ENCODE data around the gene TEX261.
"Not testable (repeated sequence)": the region's sequence is repeated elsewhere in the genome, so short reads cannot be mapped to it uniquely, and the experiment has no call there.

The TEX261 gene

DNA sequence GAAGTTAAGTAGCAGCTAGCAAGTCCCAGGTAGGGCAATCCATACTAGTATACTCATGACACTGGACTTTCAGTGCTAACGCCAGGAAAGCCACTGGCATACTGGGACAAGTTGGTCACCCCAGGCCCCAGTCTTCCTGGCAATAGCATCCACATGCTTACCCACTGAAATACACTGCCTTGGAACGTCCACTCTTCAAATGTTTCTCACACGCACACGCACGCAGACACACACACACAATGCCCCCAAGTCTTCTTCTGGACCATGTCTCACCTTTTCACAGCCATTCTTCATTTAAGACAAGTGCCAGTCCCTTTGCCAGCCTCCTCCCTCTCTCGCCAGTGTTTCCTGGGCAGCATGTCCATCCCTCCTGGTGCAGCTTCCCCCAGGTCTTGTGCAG is 8.7 kb upstream of the TEX261 start:
- DNase-seq (ENCODE audit: low read depth) = no peak
- H3K4me3 ChIP-seq (ENCODE audit: low read depth, low read length) = no peak overlapping the region
- TF ChIP-seq, protein P1, sequence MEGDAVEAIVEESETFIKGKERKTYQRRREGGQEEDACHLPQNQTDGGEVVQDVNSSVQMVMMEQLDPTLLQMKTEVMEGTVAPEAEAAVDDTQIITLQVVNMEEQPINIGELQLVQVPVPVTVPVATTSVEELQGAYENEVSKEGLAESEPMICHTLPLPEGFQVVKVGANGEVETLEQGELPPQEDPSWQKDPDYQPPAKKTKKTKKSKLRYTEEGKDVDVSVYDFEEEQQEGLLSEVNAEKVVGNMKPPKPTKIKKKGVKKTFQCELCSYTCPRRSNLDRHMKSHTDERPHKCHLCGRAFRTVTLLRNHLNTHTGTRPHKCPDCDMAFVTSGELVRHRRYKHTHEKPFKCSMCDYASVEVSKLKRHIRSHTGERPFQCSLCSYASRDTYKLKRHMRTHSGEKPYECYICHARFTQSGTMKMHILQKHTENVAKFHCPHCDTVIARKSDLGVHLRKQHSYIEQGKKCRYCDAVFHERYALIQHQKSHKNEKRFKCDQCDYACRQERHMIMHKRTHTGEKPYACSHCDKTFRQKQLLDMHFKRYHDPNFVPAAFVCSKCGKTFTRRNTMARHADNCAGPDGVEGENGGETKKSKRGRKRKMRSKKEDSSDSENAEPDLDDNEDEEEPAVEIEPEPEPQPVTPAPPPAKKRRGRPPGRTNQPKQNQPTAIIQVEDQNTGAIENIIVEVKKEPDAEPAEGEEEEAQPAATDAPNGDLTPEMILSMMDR (IDR thresholded peaks at IDR 0.05; ENCODE audit: control insufficient read depth, extremely low read depth, insufficient read depth) = no peak

DNA sequence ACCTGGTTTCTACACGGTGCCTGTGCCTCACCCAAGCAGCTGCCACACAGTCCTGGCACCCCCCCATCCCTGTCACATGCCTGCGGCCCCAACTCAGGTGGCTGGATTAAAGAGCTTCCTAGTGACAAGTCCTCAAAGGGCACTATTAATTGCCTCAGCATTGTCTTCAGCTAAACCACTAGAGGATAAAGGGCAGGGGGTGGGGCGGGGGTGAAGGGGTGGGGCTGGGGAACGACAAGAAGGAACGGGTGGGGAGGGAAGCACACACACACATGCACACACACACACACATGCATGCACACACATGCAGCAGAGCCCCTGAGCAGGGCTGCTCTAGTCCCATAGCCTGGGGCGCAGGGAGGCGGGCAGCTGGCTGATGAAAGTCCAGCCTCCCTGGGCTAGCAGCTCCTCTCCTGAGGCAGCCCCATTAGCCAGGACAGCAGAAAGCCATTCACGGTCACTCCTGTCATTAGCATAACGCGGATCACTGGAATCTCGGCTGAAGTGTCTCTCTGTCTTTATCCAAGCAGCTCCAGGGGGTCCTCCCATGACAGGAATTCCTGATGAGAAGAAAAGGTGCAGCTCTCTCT is 7.4 kb upstream of the TEX261 start:
- TF ChIP-seq, protein P1 (IDR thresholded peaks at IDR 0.05; ENCODE audit: control insufficient read depth, extremely low read depth, insufficient read depth) = no peak
- no peak for DNase-seq (ENCODE audit: low read depth)
- H3K4me3 ChIP-seq (ENCODE audit: low read depth, low read length) = no peak overlapping the region

DNA sequence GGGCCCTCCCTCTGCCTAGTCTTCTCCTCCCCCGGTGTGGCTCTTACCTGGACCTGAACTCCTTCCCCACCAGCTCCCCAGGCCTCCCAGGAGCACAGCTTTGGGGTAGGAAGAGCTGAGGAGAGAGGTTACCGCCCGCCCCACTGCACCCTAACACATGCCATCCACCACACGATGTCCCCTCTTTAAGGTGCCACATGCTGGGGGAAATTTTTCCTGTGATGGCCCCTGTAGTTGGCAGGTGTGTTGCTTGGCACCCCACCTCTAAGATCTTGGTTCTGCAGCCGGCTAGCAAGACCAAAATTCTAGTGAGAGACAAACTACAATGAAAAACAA is 6.9 kb upstream of the TEX261 start:
- DNase-seq (ENCODE audit: low read depth) = no peak
- no peak overlapping the region for H3K4me3 ChIP-seq (ENCODE audit: low read depth, low read length)
- TF ChIP-seq, protein P1 (IDR thresholded peaks at IDR 0.05; ENCODE audit: control insufficient read depth, extremely low read depth, insufficient read depth) = no peak

- DNase-seq (ENCODE audit: low read depth) = no peak
- TF ChIP-seq, protein P1 (IDR thresholded peaks at IDR 0.05; ENCODE audit: control insufficient read depth, extremely low read depth, insufficient read depth) = peak; percentile 72
- H3K4me3 ChIP-seq (ENCODE audit: low read depth, low read length) = peak overlapping the region; percentile 38
Observed at GRCh38 chr2:71000780-71001591, 6.3 kb upstream of the TEX261 start.

DNA sequence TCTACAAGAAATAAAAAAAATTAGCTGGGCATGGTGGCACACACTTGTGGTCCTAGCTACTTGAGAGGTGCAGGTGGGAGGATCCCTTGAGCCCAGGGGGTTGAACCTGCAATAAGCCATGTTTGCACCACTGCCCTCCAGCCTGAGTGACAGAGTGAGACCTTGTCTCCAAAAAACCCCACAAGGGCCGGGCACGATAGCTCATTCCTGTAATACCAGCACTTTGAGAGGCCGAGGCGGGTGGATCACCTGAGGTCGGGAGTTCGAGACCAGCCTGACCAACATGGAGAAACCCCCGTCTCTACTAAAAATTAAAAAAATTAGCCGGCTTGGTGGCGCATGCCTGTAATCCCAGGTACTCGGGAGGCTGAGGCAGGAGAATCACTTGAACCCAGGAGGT is 5.3 kb upstream of the TEX261 start:
- not testable (repeated sequence) for DNase-seq (ENCODE audit: low read depth); H3K4me3 ChIP-seq (ENCODE audit: low read depth, low read length)

- no peak for DNase-seq (ENCODE audit: low read depth)
- TF ChIP-seq, protein P1 (IDR thresholded peaks at IDR 0.05; ENCODE audit: control insufficient read depth, extremely low read depth, insufficient read depth) = no peak
- H3K4me3 ChIP-seq (ENCODE audit: low read depth, low read length) = no peak overlapping the region
Observed at GRCh38 chr2:70999362-70999761, 4.7 kb upstream of the TEX261 start.

GRCh38 chr2:70998885-70999284 is 4.2 kb upstream of the TEX261 start:
- H3K4me3 ChIP-seq (ENCODE audit: low read depth, low read length); DNase-seq (ENCODE audit: low read depth): not testable (repeated sequence)

DNA sequence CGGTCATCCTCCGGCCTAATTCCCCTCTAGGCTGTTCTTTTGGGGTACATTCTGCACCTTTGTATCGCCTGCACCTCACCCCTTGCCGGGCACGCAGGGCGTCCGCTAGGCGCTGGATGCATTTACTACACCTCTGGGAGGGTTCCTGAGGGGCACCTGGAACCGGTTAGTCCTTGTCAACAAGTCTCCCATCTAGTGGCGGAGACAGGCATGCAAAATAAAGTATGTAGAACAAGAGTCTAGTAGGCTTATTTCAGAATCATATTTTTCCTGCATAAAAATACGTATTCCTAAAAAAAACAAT is 705 bp upstream of the TEX261 start:
- H3K4me3 ChIP-seq (ENCODE audit: low read depth, low read length) = peak overlapping the region; percentile 80
- TF ChIP-seq, protein P1 (IDR thresholded peaks at IDR 0.05; ENCODE audit: control insufficient read depth, extremely low read depth, insufficient read depth) = peak; percentile 40; the same call in 1 of the 2 replicates
- no peak for DNase-seq (ENCODE audit: low read depth)

Data from LNCaP clone FGC (cell line).